Measurements from ENCODE around the gene CCDC57.

The CCDC57 gene

DNA sequence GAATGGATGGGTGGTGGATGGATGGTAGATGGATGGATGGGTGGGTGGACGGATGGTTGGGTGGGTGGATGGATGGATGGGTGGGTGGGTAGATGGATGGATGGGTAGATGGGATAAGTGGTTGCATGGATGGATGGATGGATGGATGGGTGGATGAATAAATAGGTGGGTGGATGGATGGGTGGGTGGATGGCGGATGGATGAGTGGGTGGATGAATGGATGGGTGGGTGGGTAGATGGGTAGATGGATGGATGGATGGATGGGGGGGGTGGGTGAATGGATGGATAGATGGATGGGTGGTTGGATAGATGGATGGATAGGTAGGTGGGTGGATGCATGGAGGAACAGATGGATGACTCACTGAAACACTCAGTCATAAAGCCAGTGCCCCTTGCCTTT lies 63.6 kb downstream of the CCDC57 start:
- no peak for TF ChIP-seq GATA2 (IDR thresholded peaks at IDR 0.05; ENCODE audit: low read depth, low read length)
- no peak for TF ChIP-seq GATA3 (IDR thresholded peaks at IDR 0.05; ENCODE audit: low read depth, low read length)

DNA sequence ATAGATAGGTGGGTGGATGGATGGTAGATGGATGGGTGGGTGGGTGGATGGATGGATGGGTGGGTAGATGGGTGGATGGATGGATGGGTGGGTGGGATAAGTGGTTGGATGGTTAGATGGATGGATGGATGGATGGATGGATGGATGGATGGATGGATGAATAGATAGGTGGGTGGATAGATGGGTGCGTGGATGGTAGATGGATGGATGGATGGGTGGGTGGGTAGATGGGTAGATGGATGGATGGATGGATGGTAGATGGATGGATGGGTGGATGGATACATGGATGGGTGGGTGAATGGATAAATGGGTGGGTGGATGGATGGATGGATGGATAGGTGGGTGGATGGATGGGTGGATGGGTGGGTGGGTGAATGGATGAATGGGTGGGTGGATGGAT lies 64.6 kb downstream of the CCDC57 start:
- TF ChIP-seq GATA2 (IDR thresholded peaks at IDR 0.05; ENCODE audit: low read depth, low read length) = no peak
- no peak for TF ChIP-seq GATA3 (IDR thresholded peaks at IDR 0.05; ENCODE audit: low read depth, low read length)

DNA sequence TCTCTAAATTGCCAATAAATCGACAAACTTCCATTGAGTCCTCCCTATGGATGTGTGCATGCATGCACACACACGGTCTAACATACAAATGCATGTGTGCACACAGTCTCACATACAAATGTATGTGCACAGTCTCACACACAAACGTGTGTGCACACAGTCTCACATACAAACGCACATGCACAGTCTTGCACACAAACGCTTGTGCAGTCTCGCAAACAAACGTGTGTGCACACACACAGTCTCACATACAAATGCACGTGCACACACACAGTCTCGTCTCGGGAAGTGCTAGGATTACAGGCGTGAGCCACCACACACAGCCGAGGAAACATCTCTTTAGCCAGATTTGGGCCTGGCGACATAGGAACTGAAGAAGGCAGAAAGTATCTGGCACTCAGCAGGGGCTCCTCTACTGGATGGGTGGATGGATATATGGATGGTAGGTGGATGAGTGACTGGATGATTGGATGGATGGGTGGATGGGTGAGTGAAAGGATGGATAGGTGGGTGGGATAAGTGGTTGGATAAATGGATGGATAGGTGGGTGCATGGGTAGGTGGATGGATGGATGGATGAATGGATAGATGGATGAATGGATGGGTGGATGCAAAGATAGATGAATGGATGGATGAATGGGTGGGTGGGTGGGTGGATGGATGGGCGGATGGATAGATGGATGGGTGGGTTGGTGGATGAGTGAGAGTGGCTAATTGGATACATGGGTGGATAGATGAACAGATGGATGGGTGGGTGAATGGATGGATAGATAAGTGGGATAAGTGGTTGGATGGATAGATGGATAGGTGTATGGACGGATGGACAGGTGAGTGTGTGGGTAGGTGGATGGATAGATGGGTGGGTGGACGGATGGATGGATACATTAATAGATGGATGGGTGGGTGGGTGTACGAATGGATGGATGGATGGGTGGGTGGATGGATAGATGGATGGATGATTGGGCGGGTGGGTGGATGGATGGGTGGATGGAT lies 65.7 kb downstream of the CCDC57 start:
- no peak for TF ChIP-seq GATA3 (IDR thresholded peaks at IDR 0.05; ENCODE audit: low read depth, low read length)
- no peak for TF ChIP-seq GATA2 (IDR thresholded peaks at IDR 0.05; ENCODE audit: low read depth, low read length)

DNA sequence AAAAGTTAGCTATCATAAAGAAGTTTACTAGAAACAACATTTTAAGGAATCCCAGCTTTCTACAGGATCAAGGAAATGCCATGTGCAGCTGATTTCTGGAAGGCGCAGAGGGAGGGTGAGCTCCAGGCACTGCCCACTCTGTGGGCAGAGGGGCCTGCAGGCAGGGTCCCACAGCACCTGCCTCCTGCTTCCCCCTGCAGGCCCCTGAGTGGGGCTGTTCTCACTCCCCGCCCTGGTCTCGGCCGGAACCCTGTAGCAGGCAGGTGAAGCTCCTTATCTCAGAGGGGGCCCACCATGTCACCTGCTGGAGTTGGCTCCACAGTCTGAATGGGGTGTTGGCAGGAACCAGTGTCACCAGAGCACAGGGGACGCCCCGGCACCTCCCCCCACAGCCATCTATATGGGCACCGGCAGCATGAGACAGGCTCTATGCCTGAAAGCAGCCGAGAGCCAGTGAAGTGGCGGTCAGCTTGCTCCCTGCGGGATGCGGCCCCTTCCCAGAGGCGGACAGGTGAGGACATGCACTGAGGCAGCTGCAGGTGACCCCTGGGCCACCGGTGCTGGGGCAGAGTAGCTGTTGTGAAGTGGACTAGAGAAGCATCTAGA lies 67.0 kb downstream of the CCDC57 start:
- TF ChIP-seq GATA2 (IDR thresholded peaks at IDR 0.05; ENCODE audit: low read depth, low read length) (no peak), GATA3 (IDR thresholded peaks at IDR 0.05; ENCODE audit: low read depth, low read length) (no peak)

DNA sequence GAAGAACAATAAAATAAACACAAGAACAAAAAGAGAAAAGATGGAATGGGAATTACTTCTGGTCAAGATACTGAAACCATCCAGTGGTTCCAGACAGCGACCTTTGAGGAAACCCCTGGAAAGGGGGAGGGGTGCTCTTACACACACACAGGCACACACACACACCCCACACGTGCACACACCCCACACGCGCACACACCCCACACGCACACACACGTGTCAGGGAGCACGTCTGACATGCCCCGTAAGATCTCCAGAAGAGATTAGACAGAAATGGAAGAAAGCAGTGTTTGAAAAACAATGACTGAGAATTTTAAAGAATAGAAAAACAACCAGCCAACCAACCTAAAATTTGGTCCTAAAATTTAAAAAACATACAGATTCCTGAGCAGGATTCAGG lies 69.3 kb downstream of the CCDC57 start:
- TF ChIP-seq GATA2 (IDR thresholded peaks at IDR 0.05; ENCODE audit: low read depth, low read length) (peak; percentile 38; the same call in 1 of the 2 replicates), GATA3 (IDR thresholded peaks at IDR 0.05; ENCODE audit: low read depth, low read length) (no peak)

DNA sequence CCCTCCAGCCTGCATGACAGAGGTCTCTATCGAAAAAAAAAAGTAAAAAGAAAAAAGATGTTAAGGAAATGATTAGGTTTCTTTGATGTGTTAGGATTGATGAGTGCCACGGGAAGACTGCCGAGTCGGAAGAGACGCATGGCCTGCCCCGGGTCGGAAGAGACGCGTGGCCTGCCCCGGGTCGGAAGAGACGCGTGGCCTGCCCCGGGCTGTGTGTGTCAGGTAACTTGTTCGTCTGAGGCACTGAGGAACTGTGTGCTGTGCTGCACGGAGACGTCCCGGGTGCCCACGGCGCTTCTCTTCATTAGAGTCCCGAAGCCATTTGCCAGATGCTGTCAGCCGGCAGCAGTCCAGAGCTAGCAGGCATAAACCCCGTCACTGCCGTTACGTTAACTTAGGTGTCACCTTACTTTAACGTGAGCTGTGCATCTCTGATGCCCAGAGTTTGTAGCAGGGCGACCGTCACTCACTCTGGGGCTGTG lies 74.1 kb downstream of the CCDC57 start:
- no peak for TF ChIP-seq GATA3 (IDR thresholded peaks at IDR 0.05; ENCODE audit: low read depth, low read length)
- TF ChIP-seq GATA2 (IDR thresholded peaks at IDR 0.05; ENCODE audit: low read depth, low read length) = no peak

DNA sequence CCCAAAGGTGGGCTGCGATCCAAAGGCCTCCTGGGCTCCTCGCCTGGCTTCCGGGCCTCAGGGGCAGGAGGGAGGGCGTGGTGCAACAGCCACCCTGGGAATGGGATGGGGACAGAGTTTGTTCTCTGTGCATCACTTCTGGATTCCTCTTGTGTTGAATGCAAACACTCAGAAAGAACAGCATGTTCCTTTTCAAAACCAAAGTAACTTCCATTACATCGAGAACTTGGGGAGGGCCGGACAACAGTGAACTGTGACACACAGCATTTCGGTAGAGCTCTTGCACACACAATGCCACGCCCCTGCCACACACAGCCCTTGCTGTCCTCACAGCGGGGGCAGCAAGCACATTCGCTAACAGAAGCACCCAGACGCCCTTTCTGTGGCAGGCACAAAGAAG lies 78.5 kb downstream of the CCDC57 start:
- no peak for TF ChIP-seq GATA3 (IDR thresholded peaks at IDR 0.05; ENCODE audit: low read depth, low read length)
- no peak for TF ChIP-seq GATA2 (IDR thresholded peaks at IDR 0.05; ENCODE audit: low read depth, low read length)

DNA sequence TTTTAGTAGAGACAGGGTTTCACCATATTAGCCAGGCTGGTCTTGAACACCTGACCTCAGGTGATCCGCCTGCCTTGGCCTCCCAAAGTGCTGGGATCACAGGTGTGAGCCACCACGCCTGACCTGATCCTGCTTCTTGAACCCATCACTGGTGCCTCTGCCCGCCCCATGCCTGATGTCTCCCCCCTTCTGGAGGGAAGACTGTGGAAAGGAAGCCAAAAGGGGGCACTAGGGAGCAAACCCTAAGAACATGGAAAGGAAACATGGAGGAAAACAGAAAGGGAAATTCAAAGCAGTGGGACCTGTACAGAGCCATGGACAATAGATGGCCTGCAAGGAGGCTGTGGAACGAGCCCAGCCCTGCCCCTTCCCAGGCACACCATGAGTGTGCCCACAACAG lies 83.5 kb downstream of the CCDC57 start:
- TF ChIP-seq GATA2 (IDR thresholded peaks at IDR 0.05; ENCODE audit: low read depth, low read length) = no peak
- TF ChIP-seq GATA3 (IDR thresholded peaks at IDR 0.05; ENCODE audit: low read depth, low read length) = no peak

DNA sequence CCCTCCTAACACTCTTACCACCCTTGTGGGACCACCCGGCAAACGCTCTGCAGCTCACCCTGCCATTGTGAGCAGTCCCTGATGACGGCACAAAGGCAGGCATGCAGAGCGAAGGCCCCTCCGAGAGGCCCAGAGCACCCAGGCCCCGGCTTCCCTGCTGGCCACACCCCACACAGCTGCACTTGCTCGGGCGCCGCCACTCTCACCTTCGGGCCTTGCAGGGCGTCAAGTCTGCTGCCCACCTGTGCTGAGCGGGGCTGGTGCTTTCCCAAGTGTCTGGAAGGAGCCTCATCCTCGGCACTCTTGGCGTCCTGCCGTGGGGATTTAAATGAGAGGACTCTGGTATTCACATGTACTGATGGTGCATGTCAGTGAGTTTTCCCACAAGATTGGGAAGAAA lies 84.4 kb downstream of the CCDC57 start:
- TF ChIP-seq GATA3 (IDR thresholded peaks at IDR 0.05; ENCODE audit: low read depth, low read length) = no peak
- TF ChIP-seq GATA2 (IDR thresholded peaks at IDR 0.05; ENCODE audit: low read depth, low read length) = no peak

DNA sequence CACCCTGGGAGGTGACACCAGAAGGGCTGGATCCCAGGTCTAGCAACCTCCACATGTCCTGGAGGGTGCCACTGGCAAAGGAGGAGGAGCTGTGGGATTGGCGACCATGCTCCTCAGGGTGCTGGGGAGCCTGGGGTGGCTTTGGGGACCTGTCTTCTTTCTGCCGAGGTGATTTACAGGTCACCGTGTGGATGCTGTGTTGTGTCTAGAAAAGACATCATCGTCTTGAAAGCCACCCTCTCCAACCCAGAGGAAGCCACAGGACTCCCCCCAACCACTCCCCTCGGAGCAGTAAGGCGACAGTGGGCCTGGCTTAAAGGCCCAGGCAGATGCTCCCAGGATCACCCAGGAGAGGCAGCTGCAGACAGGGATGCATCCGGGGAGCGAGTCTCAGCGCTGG lies 84.9 kb downstream of the CCDC57 start:
- no peak for TF ChIP-seq GATA3 (IDR thresholded peaks at IDR 0.05; ENCODE audit: low read depth, low read length)
- no peak for TF ChIP-seq GATA2 (IDR thresholded peaks at IDR 0.05; ENCODE audit: low read depth, low read length)

DNA sequence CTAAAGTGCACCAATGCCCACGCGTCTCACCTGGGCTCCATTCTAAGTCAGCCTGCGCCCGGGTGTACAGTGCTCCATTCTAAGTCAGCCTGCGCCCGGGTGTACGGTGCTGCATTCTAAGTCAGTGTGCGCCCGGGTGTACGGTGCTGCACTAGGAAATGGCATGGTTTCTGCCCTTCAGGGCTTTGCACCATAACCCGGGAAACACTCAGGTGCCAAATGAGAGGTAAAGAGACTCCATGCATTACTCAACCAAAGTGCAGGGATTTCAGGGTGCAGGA lies 85.4 kb downstream of the CCDC57 start:
- TF ChIP-seq GATA2 (IDR thresholded peaks at IDR 0.05; ENCODE audit: low read depth, low read length) = no peak
- TF ChIP-seq GATA3 (IDR thresholded peaks at IDR 0.05; ENCODE audit: low read depth, low read length) = no peak

DNA sequence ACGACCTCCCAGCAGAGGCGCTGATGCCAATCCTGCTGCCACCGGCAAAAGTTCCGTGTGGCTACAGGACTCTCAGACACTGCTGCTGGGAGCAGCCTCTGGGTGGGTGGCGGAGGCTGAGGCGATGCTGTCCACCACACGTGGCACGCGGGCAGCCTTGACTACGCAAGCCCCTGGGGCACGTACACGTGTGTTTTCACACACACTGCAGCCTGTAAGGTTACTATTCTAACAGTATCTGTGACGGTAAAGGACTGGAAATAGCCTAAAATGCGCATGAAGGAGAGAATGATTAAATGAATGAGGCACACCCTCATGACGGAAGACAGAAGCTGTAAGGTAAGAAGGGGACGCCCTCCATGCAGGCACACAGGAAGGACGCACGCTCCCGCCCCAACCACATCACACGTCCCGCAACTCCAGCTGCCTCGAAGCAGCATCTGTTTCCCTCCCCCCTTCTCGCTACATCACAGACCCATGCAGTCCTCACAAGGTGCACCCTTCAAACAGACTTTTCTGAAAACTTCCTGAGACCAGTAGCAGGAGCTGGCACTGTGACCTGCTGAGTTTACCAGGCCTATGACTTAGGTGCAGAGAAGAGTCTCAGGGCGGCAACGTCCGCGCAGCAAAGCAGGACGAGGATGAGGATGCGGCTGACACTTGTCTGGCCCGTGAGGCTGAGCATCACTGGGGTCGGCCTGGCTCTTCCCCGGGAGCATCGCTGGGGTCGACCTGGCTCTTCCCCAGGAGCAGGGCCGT lies 85.9 kb downstream of the CCDC57 start:
- TF ChIP-seq GATA3 (IDR thresholded peaks at IDR 0.05; ENCODE audit: low read depth, low read length) (no peak), GATA2 (IDR thresholded peaks at IDR 0.05; ENCODE audit: low read depth, low read length) (no peak)

DNA sequence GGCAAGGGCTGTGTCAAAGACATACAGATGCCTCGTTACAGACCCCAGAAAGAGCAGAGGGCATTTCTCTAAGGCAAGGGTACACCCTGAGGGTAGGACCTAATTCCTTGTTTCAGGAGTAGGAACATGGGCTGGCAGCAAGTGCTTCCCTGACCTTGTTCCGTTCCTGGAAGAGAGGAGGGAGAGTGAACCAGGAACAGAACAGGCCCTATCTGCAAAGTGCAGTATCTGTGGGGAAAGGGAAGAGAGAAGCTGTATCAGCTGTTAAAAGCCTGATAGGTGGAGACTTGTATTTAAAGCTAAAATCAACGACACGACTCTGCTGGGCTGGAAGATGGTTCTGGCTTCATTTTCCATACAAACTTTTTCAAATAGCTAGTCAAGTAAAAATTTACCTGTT lies 88.5 kb downstream of the CCDC57 start:
- TF ChIP-seq GATA3 (IDR thresholded peaks at IDR 0.05; ENCODE audit: low read depth, low read length) (no peak), GATA2 (IDR thresholded peaks at IDR 0.05; ENCODE audit: low read depth, low read length) (no peak)
